Stimulated activated naive B cell treated with anti-CD40 and anti-IgM and Interleukin-4, amounts not matched to agents 10 μg/mL and 1 μg/mL and 100 μg/mL, for 72 hours (primary cell): ENCODE measurements around the gene HNRNPH2.

Experiments used
- ATAC-seq, 2 donors: fragments of 150-1000 bp; cut with Tn5 transposase; replicated peaks; 2 replicates each; pipeline ENCODE4 v1.10.0; 2021; ENCODE audit warnings: moderate library complexity in 1 of 2
- DNase-seq: peaks from one replicate; pipeline ENCODE4 v3.0.0; 2021
- H3K27ac Mint-ChIP-seq: one replicate; pipeline ENCODE4 v1.8.0; 2022; ENCODE audit warnings: mild to moderate bottlenecking, mixed read lengths
- H3K27me3 Mint-ChIP-seq, 2 donors: one replicate each; pipeline ENCODE4 v1.8.0; 2022; ENCODE audit warnings: mixed read lengths in 2 of 2
- H3K36me3 Mint-ChIP-seq, 2 donors: one replicate each; pipeline ENCODE4 v1.8.0; 2022; ENCODE audit warnings: mixed read lengths in 2 of 2, mild to moderate bottlenecking in 1 of 2
- H3K4me1 Mint-ChIP-seq, 2 donors: one replicate each; pipeline ENCODE4 v1.8.0; 2022; ENCODE audit warnings: mixed read lengths in 2 of 2, mild to moderate bottlenecking in 1 of 2
- H3K4me3 Mint-ChIP-seq, 2 donors: one replicate each; pipeline ENCODE4 v1.8.0; 2022; ENCODE audit warnings: mild to moderate bottlenecking in 2 of 2, mixed read lengths in 2 of 2, moderate library complexity in 1 of 2
- H3K9me3 Mint-ChIP-seq, 2 donors: one replicate each; pipeline ENCODE4 v1.8.0; 2022; ENCODE audit warnings: mixed read lengths in 2 of 2, mild to moderate bottlenecking in 1 of 2

Gene HNRNPH2

GRCh38 chrX:101386542-101386885 is 21.5 kb upstream of the HNRNPH2 start:
- peak overlapping the region; percentile 87 to 92 for H3K4me3 Mint-ChIP-seq
- DNase-seq (no peak), ATAC-seq (no peak)
- peaks cover 11 to 18% of the 10 kb centered on the region in 2 donors for H3K36me3 Mint-ChIP-seq
- no peaks in the 10 kb centered on the region for H3K27me3 Mint-ChIP-seq
- no peaks in the 10 kb centered on the region for H3K9me3 Mint-ChIP-seq
- peaks cover 11 to 21% of the 10 kb centered on the region in 2 donors for H3K4me1 Mint-ChIP-seq
- peak overlapping the region; percentile 95 for H3K27ac Mint-ChIP-seq

GRCh38 chrX:101388604-101389003 is 19.4 kb upstream of the HNRNPH2 start:
- ATAC-seq (no peak), DNase-seq (no peak)
- Mint-ChIP-seq H3K4me3 (no peak overlapping the region), H3K27ac (no peak overlapping the region), H3K9me3 (no peaks in the 10 kb centered on the region), H3K4me1 (peaks cover 9 to 22% of the 10 kb centered on the region in 2 donors), H3K36me3 (peaks cover 21 to 24% of the 10 kb centered on the region in 2 donors), H3K27me3 (no peaks in the 10 kb centered on the region)

- Mint-ChIP-seq H3K27ac (peak within 1 kb of the TSS; percentile 99), H3K9me3 (no peaks in the 10 kb centered on the region), H3K27me3 (no peaks in the 10 kb centered on the region), H3K36me3 (peaks cover 23 to 29% of the 10 kb centered on the region in 2 donors), H3K4me1 (peaks cover 10 to 28% of the 10 kb centered on the region in 2 donors), H3K4me3 (peak within 1 kb of the TSS; percentile 94 to 98)
- DNase-seq: peak; percentile 83
- peak; percentile 82 to 87 for ATAC-seq
These were observed 17.1 kb upstream of the HNRNPH2 start, which contains the start of gene RPL36A for GRCh38 chrX:101390664-101391525. Gene RPL36A, plus strand, starts transcription at chrX:101391011. Its CDS starts 33 bp downstream, at chrX:101391044.

- peak overlapping the region; percentile 94 to 98 for H3K4me3 Mint-ChIP-seq
These were observed 16.2 kb upstream of the HNRNPH2 start for GRCh38 chrX:101391831-101392230.

GRCh38 chrX:101393530-101394305 is 14.3 kb upstream of the HNRNPH2 start:
- no peak for DNase-seq
- peaks cover 6 to 19% of the 10 kb centered on the region in 2 donors for H3K4me1 Mint-ChIP-seq
- peak overlapping the region; percentile 50 to 57 for H3K4me3 Mint-ChIP-seq
- peak overlapping the region; percentile 83 for H3K27ac Mint-ChIP-seq
- H3K36me3 Mint-ChIP-seq: peaks cover 23 to 29% of the 10 kb centered on the region in 2 donors
- no peaks in the 10 kb centered on the region for H3K27me3 Mint-ChIP-seq
- H3K9me3 Mint-ChIP-seq: no peaks in the 10 kb centered on the region
- no peak for ATAC-seq

More at GRCh38 chrX:101391831-101392230, 16.2 kb upstream of the HNRNPH2 start:
- DNase-seq (no peak), ATAC-seq (no peak)
- Mint-ChIP-seq H3K4me1 (peaks cover 6 to 19% of the 10 kb centered on the region in 2 donors), H3K36me3 (peaks cover 23 to 29% of the 10 kb centered on the region in 2 donors), H3K27ac (peak overlapping the region; percentile 99), H3K9me3 (no peaks in the 10 kb centered on the region), H3K27me3 (no peaks in the 10 kb centered on the region)

- Mint-ChIP-seq H3K9me3 (no peaks in the 10 kb centered on the region), H3K27ac (no peak overlapping the region), H3K27me3 (no peaks in the 10 kb centered on the region), H3K4me3 (no peak overlapping the region), H3K36me3 (peaks cover 25 to 32% of the 10 kb centered on the region in 2 donors), H3K4me1 (peaks cover 6 to 19% of the 10 kb centered on the region in 2 donors)
- DNase-seq (no peak), ATAC-seq (no peak)
These were observed 13.7 kb upstream of the HNRNPH2 start for GRCh38 chrX:101394372-101394771.

- Mint-ChIP-seq H3K9me3 (no peaks in the 10 kb centered on the region), H3K4me3 (no peak overlapping the region), H3K27me3 (no peaks in the 10 kb centered on the region), H3K36me3 (peaks cover 36 to 41% of the 10 kb centered on the region in 2 donors), H3K4me1 (peaks cover 6 to 19% of the 10 kb centered on the region in 2 donors), H3K27ac (no peak overlapping the region)
- ATAC-seq (no peak), DNase-seq (no peak)
These were observed 12.2 kb upstream of the HNRNPH2 start for GRCh38 chrX:101395789-101396188.

GRCh38 chrX:101397779-101398178 is 10.2 kb upstream of the HNRNPH2 start:
- Mint-ChIP-seq H3K27me3 (no peaks in the 10 kb centered on the region), H3K9me3 (no peaks in the 10 kb centered on the region), H3K4me3 (no peak overlapping the region), H3K4me1 (peaks cover 3 to 16% of the 10 kb centered on the region in 2 donors), H3K27ac (no peak overlapping the region), H3K36me3 (peaks cover 25 to 34% of the 10 kb centered on the region in 2 donors)
- ATAC-seq: no peak
- no peak for DNase-seq

GRCh38 chrX:101398694-101399093 is 9.3 kb upstream of the HNRNPH2 start:
- no peak overlapping the region for H3K27ac Mint-ChIP-seq

GRCh38 chrX:101399825-101400224 is 8.2 kb upstream of the HNRNPH2 start:
- Mint-ChIP-seq H3K4me1 (peaks cover 0 to 2% of the 10 kb centered on the region in 2 donors), H3K9me3 (no peaks in the 10 kb centered on the region), H3K4me3 (no peak overlapping the region), H3K27ac (no peak overlapping the region), H3K36me3 (peaks cover 18 to 27% of the 10 kb centered on the region in 2 donors), H3K27me3 (no peaks in the 10 kb centered on the region)
- no peak for ATAC-seq
- DNase-seq: no peak

More at GRCh38 chrX:101398694-101399093, 9.3 kb upstream of the HNRNPH2 start:
- no peaks in the 10 kb centered on the region for H3K9me3 Mint-ChIP-seq
- peaks cover 1 to 7% of the 10 kb centered on the region in 2 donors for H3K4me1 Mint-ChIP-seq
- H3K36me3 Mint-ChIP-seq: peaks cover 20 to 26% of the 10 kb centered on the region in 2 donors
- no peak overlapping the region for H3K4me3 Mint-ChIP-seq
- no peaks in the 10 kb centered on the region for H3K27me3 Mint-ChIP-seq
- ATAC-seq (no peak), DNase-seq (no peak)

- DNase-seq (no peak), ATAC-seq (peak; percentile 21 to 28)
- H3K4me1 Mint-ChIP-seq: peaks cover 13 to 23% of the 10 kb centered on the region in 2 donors
- peaks cover 11 to 24% of the 10 kb centered on the region in 2 donors for H3K36me3 Mint-ChIP-seq
- H3K27ac Mint-ChIP-seq: peak overlapping the region; percentile 95
- H3K9me3 Mint-ChIP-seq: peaks cover 0 to 2% of the 10 kb centered on the region in 2 donors
- peak overlapping the region; percentile 91 to 95 for H3K4me3 Mint-ChIP-seq
- no peaks in the 10 kb centered on the region for H3K27me3 Mint-ChIP-seq
These were observed 765 bp upstream of the HNRNPH2 start for GRCh38 chrX:101407167-101407747.

- no peak for DNase-seq
- H3K27me3 Mint-ChIP-seq: no peaks in the 10 kb centered on the region
- peak overlapping the region; percentile 91 to 95 for H3K4me3 Mint-ChIP-seq
- H3K4me1 Mint-ChIP-seq: peaks cover 24 to 34% of the 10 kb centered on the region in 2 donors
- H3K36me3 Mint-ChIP-seq: peaks cover 20 to 29% of the 10 kb centered on the region in 2 donors
- no peak for ATAC-seq
- H3K27ac Mint-ChIP-seq: peak overlapping the region; percentile 95
- peaks cover 2 to 5% of the 10 kb centered on the region in 2 donors for H3K9me3 Mint-ChIP-seq
These were observed 465 bp downstream of the HNRNPH2 start for GRCh38 chrX:101408532-101408841.

GRCh38 chrX:101409043-101409442 is 1.0 kb downstream of the HNRNPH2 start:
- H3K27me3 Mint-ChIP-seq: no peaks in the 10 kb centered on the region
- no peak for ATAC-seq
- no peak for DNase-seq
- H3K4me3 Mint-ChIP-seq: peak overlapping the region; percentile 71 to 73
- H3K4me1 Mint-ChIP-seq: peaks cover 23 to 34% of the 10 kb centered on the region in 2 donors
- H3K36me3 Mint-ChIP-seq: peaks cover 19 to 27% of the 10 kb centered on the region in 2 donors
- peaks cover 2 to 5% of the 10 kb centered on the region in 2 donors for H3K9me3 Mint-ChIP-seq
- peak overlapping the region; percentile 77 for H3K27ac Mint-ChIP-seq

GRCh38 chrX:101410461-101410860 is 2.4 kb downstream of the HNRNPH2 start:
- Mint-ChIP-seq H3K27ac (peak overlapping the region; percentile 47), H3K9me3 (peaks cover 2 to 5% of the 10 kb centered on the region in 2 donors), H3K27me3 (no peaks in the 10 kb centered on the region), H3K4me3 (peak overlapping the region; percentile 41 to 63), H3K4me1 (peaks cover 26 to 42% of the 10 kb centered on the region in 2 donors), H3K36me3 (peaks cover 18 to 26% of the 10 kb centered on the region in 2 donors)
- no peak for DNase-seq
- no peak for ATAC-seq
